Measurements from ENCODE around the gene KIF23. TPM values are rescaled to one million over a fixed set of nuclear protein-coding genes. Genes with fewer than 3 reads are reported as not detected.

Gene KIF23
- total RNA-seq, 1 experiment from 2014 or later, result 74.2 TPM

DNA sequence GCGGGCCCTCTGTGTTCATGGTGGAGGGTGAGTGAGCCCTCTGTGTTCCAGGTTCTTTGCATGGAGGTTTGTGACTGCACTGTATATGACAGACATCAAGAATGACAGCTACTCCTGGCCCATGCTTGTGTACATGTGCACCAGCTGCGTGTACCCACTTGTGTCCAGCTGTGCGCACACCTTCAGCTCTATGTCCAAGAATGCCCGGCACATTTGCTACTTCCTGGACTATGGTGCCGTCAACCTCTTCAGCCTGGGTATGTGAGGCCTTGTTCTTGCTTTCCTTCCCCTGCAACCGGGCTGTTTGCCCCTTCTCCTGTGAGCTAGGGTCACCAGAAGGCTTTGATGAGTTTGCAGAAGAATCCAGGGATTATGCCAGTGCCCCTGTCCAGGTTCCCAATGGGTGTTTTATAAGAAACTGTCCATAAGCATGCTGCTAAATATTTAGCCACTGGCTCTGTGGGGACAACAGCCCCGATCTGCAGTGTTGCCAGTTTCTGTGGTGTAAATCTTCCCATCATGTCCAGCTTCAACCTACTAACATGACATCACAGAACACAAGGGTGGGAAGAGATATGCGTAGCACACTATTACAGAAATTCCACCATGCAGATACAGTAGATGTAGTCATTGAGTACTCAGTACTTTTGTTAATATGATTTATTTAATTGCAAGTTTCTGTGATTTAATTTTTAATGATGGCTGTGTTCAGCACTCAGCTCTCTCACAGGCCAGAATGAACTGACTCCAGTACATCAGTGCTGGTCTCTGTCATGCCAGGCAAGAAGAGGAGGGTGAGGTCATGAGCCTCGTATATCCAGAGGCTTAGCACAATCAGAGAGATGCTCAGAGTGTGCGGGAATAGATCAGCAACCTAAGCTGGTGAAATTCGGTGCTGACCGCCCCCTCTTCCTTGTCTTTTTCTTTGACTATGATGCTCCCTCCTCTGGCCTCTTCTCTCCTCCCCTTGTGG, 29.2 kb upstream of the KIF23 start:
- no peaks in the 10 kb centered on the region for H3K4me1 Mint-ChIP-seq (ENCODE audit: low read depth, unreplicated experiment)
- POLR2A ChIA-PET, result no interaction called here
- no peaks in the 10 kb centered on the region for H3K9me3 ChIP-seq
- H3K4me3 ChIP-seq (ENCODE audit: low read depth, low read length), result no peak overlapping the region
- no peaks in the 10 kb centered on the region for H3K9me3 Mint-ChIP-seq (ENCODE audit: unreplicated experiment)
- H3K27me3 ChIP-seq (replicated peaks; ENCODE audit: control insufficient read depth, insufficient read depth, low read length), result no peaks in the 10 kb centered on the region
- no peak for DNase-seq
- CTCF ChIA-PET, result no interaction called here
- no peaks in the 10 kb centered on the region for H3K27me3 Mint-ChIP-seq (ENCODE audit: insufficient read depth, unreplicated experiment)
- TF ChIP-seq CTCF (IDR thresholded peaks at IDR 0.05; ENCODE audit: insufficient read depth in 1 of 2, low read depth in 1 of 2, low read length in 1 of 2, severe bottlenecking in 1 of 2, unreplicated experiment in 1 of 2), result no peak
- H3K4me1 ChIP-seq, result no peaks in the 10 kb centered on the region
- no peaks in the 10 kb centered on the region for H3K36me3 Mint-ChIP-seq (ENCODE audit: insufficient read depth, unreplicated experiment)
- intact Hi-C loops (cut with micrococcal nuclease; ENCODE audit: unreplicated experiment), result no loop called here
- H3K27ac Mint-ChIP-seq (ENCODE audit: unreplicated experiment), result no peak overlapping the region
- no peak overlapping the region for H3K4me3 Mint-ChIP-seq (ENCODE audit: unreplicated experiment)
- H3K36me3 ChIP-seq (ENCODE audit: control insufficient read depth, insufficient read depth, low read length), result no peaks in the 10 kb centered on the region
- no TSS peak for BruUV-seq (replicated peaks)

DNA sequence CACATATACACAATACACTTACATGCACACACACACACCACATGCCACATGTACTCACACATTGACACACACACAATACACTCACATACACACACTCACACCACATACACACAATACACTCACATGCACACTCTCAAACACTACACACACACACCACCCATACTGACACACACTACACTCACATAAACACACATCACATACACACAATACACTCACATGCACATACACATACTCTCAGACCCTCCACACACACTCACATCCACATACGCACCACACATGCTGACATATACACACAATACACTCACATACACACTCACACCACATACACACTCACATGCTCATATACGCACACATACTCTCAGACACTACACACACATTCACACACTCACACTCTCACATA, 28.3 kb upstream of the KIF23 start:
- Histone ChIP-seq H3K9me3 (no peaks in the 10 kb centered on the region), H3K4me1 (peaks cover 2% of the 10 kb centered on the region; the same call in 1 of the 2 replicates)
- CTCF ChIA-PET, result no interaction called here

GRCh38 chr15:69386284-69386683, 27.9 kb upstream of the KIF23 start:
- Histone ChIP-seq H3K36me3 (ENCODE audit: control insufficient read depth, insufficient read depth, low read length) (no peaks in the 10 kb centered on the region), H3K4me3 (ENCODE audit: low read depth, low read length) (no peak overlapping the region), H3K27me3 (replicated peaks; ENCODE audit: control insufficient read depth, insufficient read depth, low read length) (no peaks in the 10 kb centered on the region), H3K4me1 (peaks cover 6% of the 10 kb centered on the region; the same call in 1 of the 2 replicates), H3K9me3 (no peaks in the 10 kb centered on the region)
- TF ChIP-seq CTCF (IDR thresholded peaks at IDR 0.05; ENCODE audit: insufficient read depth in 1 of 2, low read depth in 1 of 2, low read length in 1 of 2, severe bottlenecking in 1 of 2, unreplicated experiment in 1 of 2), result no peak
- Mint-ChIP-seq H3K27ac (ENCODE audit: unreplicated experiment) (no peak overlapping the region), H3K4me1 (ENCODE audit: low read depth, unreplicated experiment) (peaks cover 2% of the 10 kb centered on the region), H3K4me3 (ENCODE audit: unreplicated experiment) (no peak overlapping the region), H3K27me3 (ENCODE audit: insufficient read depth, unreplicated experiment) (no peaks in the 10 kb centered on the region), H3K36me3 (ENCODE audit: insufficient read depth, unreplicated experiment) (no peaks in the 10 kb centered on the region), H3K9me3 (ENCODE audit: unreplicated experiment) (no peaks in the 10 kb centered on the region)
- DNase-seq, result no peak
- CTCF ChIA-PET, result no interaction called here
- intact Hi-C loops (cut with micrococcal nuclease; ENCODE audit: unreplicated experiment), result no loop called here
- POLR2A ChIA-PET, result no interaction called here
- no TSS peak for BruUV-seq (replicated peaks)

More for the DNA sequence above, 28.3 kb upstream of the KIF23 start:
- H3K27me3 ChIP-seq (replicated peaks; ENCODE audit: control insufficient read depth, insufficient read depth, low read length), result no peaks in the 10 kb centered on the region
- intact Hi-C loops (cut with micrococcal nuclease; ENCODE audit: unreplicated experiment), result no loop called here
- Mint-ChIP-seq H3K4me1 (ENCODE audit: low read depth, unreplicated experiment) (no peaks in the 10 kb centered on the region), H3K27me3 (ENCODE audit: insufficient read depth, unreplicated experiment) (no peaks in the 10 kb centered on the region), H3K27ac (ENCODE audit: unreplicated experiment) (no peak overlapping the region), H3K4me3 (ENCODE audit: unreplicated experiment) (no peak overlapping the region), H3K36me3 (ENCODE audit: insufficient read depth, unreplicated experiment) (no peaks in the 10 kb centered on the region), H3K9me3 (ENCODE audit: unreplicated experiment) (no peaks in the 10 kb centered on the region)
- no peak for DNase-seq
- TF ChIP-seq CTCF (IDR thresholded peaks at IDR 0.05; ENCODE audit: insufficient read depth in 1 of 2, low read depth in 1 of 2, low read length in 1 of 2, severe bottlenecking in 1 of 2, unreplicated experiment in 1 of 2), result no peak
- no TSS peak for BruUV-seq (replicated peaks)
- POLR2A ChIA-PET, result no interaction called here
- no peaks in the 10 kb centered on the region for H3K36me3 ChIP-seq (ENCODE audit: control insufficient read depth, insufficient read depth, low read length)
- H3K4me3 ChIP-seq (ENCODE audit: low read depth, low read length), result no peak overlapping the region

Data from Caco-2 (cell line).